Mucosa of rectum (tissue), 2 donors: ENCODE data around the gene SART3.

Experiments
- H3K27ac ChIP-seq, 2 donors: one replicate each; pipeline ENCODE4 v1.7.0; 2013; ENCODE audit warnings: inconsistent platforms in 2 of 2, low read depth in 2 of 2, low read length in 2 of 2
- H3K27me3 ChIP-seq, 2 donors: one replicate each; pipeline ENCODE4 v1.7.0; 2013; ENCODE audit warnings: low read length in 2 of 2; ENCODE audit not compliant: control insufficient read depth in 2 of 2, insufficient read depth in 2 of 2
- H3K36me3 ChIP-seq, 2 donors: one replicate each; pipeline ENCODE4 v1.7.0; 2013; ENCODE audit warnings: low read length in 2 of 2; ENCODE audit not compliant: control insufficient read depth in 2 of 2, insufficient read depth in 2 of 2
- H3K4me1 ChIP-seq, 2 donors: one replicate each; pipeline ENCODE4 v1.7.0; 2013; ENCODE audit warnings: low read length in 2 of 2, mild to moderate bottlenecking in 1 of 2; ENCODE audit not compliant: control insufficient read depth in 2 of 2, insufficient read depth in 2 of 2
- H3K4me3 ChIP-seq, 2 donors: one replicate each; pipeline ENCODE4 v1.7.0; 2013; ENCODE audit warnings: low read length in 2 of 2
- H3K9ac ChIP-seq, 2 donors: one replicate each; pipeline ENCODE4 v1.7.0; 2013; ENCODE audit warnings: low read length in 2 of 2, low read depth in 1 of 2, mild to moderate bottlenecking in 1 of 2
- H3K9me3 ChIP-seq, 2 donors: one replicate each; pipeline ENCODE4 v1.7.0; 2013; ENCODE audit warnings: low read length in 2 of 2; ENCODE audit not compliant: control insufficient read depth in 2 of 2
- donor health status: healthy.
- donor health status: Normal muscosa, but diverticular disease.

Gene SART3

DNA sequence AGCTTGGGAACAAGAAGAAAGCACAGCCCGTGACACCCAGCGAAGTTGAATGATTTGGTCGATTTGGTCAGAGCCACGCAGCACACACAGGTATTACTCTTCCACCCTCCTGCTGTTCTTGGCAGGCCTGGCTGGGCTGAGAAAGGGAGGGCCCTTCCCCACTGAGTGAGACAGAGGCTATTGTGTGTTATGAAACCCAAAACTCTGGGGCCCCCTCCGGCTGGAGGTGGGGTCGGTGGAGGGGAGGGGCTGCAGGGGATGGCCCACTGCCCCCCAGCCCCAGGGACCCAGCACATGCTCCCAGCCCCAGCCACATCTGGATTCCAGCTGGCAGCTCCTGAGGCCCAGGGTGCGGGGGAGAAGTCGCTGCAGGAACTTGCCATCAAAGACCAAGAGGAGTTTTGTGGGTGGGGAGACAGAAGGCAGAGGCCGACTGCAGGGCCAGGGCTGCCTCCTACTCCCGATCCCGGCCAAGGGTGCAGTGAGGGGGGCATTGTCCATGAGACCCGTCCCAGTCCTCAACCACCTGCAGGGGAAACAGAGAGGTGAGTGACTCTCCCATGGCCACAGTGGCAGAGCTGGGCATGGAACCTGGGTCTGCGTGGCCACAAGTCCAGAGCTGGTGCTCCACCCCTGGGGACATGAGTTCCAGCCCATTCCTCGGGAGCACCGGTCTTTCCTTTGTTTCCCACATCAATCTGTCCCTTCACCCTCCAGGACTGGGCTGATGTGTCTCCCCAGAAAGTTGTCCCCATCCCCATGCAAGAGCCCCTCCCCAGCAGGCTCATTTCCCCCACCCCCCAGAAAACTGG, 28.3 kb upstream of the SART3 start:
- no peak overlapping the region for H3K4me3 ChIP-seq
- no peak overlapping the region for H3K9ac ChIP-seq
- H3K4me1 ChIP-seq = no peaks in the 10 kb centered on the region
- H3K27ac ChIP-seq = no peak overlapping the region
- H3K36me3 ChIP-seq = no peaks in the 10 kb centered on the region
- no peaks in the 10 kb centered on the region for H3K27me3 ChIP-seq
- no peaks in the 10 kb centered on the region for H3K9me3 ChIP-seq

DNA sequence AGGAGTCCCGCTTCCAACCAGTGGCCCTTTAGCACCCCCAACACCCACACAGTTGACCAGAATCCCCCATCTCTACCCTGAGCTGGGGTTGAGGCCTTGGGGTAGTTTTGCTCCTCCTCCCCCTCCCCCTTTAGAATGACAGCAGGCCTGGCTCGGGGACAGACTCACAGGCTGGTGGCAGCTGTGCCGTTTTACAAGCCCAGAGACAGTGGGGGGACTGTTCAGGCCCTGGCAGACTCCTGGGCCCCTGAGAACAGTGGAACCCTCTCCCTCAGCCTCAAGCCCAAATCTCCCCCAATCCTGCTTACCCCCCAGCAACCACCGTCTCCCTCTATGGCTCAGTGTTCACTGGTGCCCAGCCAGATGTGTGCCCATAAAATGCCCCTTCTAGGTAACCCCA, 26.9 kb upstream of the SART3 start:
- no peak overlapping the region for H3K27ac ChIP-seq
- H3K27me3 ChIP-seq = no peaks in the 10 kb centered on the region
- no peaks in the 10 kb centered on the region for H3K36me3 ChIP-seq
- no peak overlapping the region for H3K9ac ChIP-seq
- H3K4me3 ChIP-seq = no peak overlapping the region
- no peaks in the 10 kb centered on the region for H3K4me1 ChIP-seq
- H3K9me3 ChIP-seq = no peaks in the 10 kb centered on the region

DNA sequence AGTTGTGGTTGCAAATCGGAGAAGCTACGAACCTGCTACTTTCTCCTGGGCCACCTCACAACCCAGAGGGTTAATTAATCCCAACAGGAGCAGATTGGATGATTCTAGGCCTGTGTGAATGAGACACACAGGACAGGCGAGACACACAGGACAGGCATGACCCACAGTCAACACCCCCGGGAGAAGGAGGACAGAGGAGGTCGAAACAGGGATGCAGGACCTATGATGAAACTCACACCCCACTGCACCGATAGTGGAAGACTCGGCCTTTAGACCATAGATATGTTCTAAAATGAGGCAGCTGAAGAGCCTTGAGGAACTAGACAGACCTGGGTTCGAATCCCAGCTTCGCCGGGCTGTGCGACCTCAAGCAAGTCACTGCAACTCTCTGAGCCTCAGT, 25.3 kb upstream of the SART3 start:
- no peaks in the 10 kb centered on the region for H3K4me1 ChIP-seq
- no peaks in the 10 kb centered on the region for H3K9me3 ChIP-seq
- H3K27me3 ChIP-seq = no peaks in the 10 kb centered on the region
- no peak overlapping the region for H3K9ac ChIP-seq
- H3K27ac ChIP-seq = no peak overlapping the region
- no peaks in the 10 kb centered on the region for H3K36me3 ChIP-seq
- H3K4me3 ChIP-seq = no peak overlapping the region

DNA sequence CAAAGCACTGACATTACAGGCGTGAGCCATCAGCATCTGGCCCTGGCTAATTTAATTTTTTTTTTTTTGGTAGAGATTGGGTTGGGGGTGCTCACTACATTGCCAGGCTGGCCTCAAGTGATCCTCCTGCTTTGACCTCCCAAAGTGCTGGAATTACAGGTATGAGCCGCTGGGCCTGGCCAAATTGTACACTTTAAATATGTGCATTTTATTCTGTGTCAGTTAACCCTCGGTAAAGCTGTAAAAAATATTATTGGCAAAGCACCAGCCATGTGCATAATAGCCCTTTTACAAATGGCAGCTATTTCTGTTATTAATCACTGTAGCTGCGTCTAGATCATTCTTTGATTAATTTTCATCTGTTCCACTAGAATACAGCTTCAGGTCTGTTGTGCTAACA, 24.9 kb upstream of the SART3 start:
- Histone ChIP-seq H3K9me3 (no peaks in the 10 kb centered on the region), H3K27me3 (no peaks in the 10 kb centered on the region), H3K27ac (no peak overlapping the region), H3K4me3 (no peak overlapping the region), H3K9ac (no peak overlapping the region), H3K4me1 (no peaks in the 10 kb centered on the region), H3K36me3 (no peaks in the 10 kb centered on the region)

DNA sequence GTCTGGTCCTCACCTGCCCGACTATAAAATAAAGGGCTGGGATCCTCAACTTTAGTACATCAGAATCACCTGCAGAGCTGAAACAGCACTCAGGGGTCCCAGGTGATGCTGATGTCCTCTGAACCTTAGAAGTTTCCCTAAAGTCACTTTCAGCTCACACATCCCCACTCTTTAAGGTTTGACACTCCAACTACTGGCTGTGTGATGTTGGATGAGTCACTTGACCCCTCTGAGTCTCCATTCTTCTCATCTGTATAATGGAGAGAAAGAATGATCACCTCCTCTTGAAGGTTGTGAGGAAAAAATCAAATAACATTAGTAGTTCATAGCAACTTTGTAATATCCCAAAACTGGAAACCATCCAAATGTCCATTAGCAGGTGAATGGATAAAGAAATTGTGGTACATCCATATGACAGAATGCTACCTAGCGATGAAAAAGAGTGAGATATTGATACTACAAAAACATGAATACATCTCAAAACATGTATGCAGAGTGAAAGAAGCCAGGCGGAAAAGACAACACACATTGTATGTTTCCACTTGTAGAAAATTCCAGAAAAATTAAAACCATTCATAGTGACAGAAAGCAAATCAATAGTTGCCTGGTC, 23.6 kb upstream of the SART3 start:
- H3K27ac ChIP-seq = no peak overlapping the region
- no peaks in the 10 kb centered on the region for H3K27me3 ChIP-seq

DNA sequence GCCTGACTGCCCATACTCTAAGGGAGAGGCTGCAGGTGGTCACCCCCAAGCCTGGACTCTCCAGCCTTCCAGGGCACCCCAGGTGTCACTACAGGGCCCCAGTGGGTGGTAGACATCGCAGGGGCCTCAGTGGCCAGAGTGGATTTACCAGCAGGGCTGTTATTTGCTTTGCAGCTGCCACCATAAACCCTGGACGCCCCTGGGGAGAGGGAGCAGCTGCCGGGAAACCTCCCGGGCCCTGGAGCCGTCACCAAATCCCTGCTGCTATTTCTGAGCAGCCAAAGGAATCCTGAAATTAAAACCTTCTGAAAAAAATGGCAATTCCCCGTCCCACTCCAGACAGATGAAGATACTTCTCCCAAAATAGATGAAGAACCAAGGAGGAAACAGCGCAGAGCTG, 23.0 kb upstream of the SART3 start:
- H3K9me3 ChIP-seq = no peaks in the 10 kb centered on the region
- H3K27ac ChIP-seq = no peak overlapping the region
- H3K4me3 ChIP-seq = no peak overlapping the region
- H3K4me1 ChIP-seq = no peaks in the 10 kb centered on the region
- H3K36me3 ChIP-seq = no peaks in the 10 kb centered on the region
- H3K27me3 ChIP-seq = no peaks in the 10 kb centered on the region
- no peak overlapping the region for H3K9ac ChIP-seq

More for the DNA sequence above, 23.6 kb upstream of the SART3 start:
- no peaks in the 10 kb centered on the region for H3K4me1 ChIP-seq
- H3K36me3 ChIP-seq = no peaks in the 10 kb centered on the region
- H3K4me3 ChIP-seq = no peak overlapping the region
- no peak overlapping the region for H3K9ac ChIP-seq
- no peaks in the 10 kb centered on the region for H3K9me3 ChIP-seq

DNA sequence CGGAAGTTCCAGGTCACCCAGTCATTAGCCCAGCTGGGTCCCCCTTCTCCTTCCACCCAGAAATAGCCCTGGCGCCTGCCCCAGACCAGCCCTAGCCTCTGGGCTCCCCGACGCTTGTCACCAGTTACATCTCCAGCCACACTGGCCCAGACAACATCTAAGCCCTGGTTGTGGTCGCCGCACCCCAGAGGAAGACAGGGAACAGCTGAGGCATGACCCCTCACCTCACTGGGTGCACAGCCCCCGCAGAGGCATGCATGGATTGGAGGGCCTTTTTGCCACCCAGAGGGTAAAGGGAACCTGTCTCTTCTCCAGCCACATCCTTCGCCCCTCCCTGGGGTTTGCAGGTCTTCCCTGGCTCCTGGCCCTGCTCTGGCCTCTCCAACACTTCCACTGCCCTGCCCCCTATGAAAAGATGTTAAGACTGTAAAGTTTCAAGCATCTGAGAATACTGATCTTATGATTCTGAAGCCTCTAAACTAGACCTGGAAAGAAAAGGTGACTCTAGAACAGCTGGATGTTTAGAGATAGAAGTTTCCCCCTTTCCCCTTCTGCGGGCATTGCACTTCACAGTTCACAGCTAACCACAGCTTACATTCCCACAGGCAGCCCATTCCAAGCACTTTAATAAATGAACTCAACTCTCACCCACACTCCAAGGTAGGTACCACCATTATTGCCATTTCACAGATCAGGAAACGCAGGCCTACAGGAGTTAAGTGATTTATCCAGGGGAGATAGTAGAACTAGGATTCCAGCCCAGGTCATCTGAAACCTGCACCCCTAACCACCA, 22.2 kb upstream of the SART3 start:
- Histone ChIP-seq H3K27me3 (no peaks in the 10 kb centered on the region), H3K9me3 (no peaks in the 10 kb centered on the region), H3K27ac (no peak overlapping the region), H3K4me3 (no peak overlapping the region), H3K9ac (no peak overlapping the region), H3K36me3 (no peaks in the 10 kb centered on the region), H3K4me1 (no peaks in the 10 kb centered on the region)

DNA sequence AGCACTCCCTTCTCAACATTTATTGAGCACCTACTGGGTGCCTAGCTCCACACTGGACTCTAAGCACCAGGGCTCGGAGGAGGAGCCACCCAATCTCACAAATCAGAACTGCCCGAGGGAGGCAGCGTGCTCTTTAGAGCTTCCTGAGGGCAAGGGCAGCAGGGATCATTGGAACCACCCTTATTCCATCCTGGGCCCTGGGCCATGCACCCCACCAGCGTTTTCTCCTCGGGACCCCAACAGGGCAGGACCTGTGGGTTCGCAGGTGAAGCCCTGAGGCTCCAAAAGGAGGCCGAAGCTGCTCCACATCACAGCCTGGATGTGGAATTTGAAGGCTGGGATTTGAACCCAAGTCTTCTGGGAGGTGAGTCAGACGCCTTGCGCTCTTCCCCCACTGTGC, 21.5 kb upstream of the SART3 start:
- Histone ChIP-seq H3K27me3 (no peaks in the 10 kb centered on the region), H3K27ac (no peak overlapping the region), H3K9me3 (no peaks in the 10 kb centered on the region), H3K9ac (no peak overlapping the region), H3K36me3 (no peaks in the 10 kb centered on the region), H3K4me1 (no peaks in the 10 kb centered on the region), H3K4me3 (no peak overlapping the region)

DNA sequence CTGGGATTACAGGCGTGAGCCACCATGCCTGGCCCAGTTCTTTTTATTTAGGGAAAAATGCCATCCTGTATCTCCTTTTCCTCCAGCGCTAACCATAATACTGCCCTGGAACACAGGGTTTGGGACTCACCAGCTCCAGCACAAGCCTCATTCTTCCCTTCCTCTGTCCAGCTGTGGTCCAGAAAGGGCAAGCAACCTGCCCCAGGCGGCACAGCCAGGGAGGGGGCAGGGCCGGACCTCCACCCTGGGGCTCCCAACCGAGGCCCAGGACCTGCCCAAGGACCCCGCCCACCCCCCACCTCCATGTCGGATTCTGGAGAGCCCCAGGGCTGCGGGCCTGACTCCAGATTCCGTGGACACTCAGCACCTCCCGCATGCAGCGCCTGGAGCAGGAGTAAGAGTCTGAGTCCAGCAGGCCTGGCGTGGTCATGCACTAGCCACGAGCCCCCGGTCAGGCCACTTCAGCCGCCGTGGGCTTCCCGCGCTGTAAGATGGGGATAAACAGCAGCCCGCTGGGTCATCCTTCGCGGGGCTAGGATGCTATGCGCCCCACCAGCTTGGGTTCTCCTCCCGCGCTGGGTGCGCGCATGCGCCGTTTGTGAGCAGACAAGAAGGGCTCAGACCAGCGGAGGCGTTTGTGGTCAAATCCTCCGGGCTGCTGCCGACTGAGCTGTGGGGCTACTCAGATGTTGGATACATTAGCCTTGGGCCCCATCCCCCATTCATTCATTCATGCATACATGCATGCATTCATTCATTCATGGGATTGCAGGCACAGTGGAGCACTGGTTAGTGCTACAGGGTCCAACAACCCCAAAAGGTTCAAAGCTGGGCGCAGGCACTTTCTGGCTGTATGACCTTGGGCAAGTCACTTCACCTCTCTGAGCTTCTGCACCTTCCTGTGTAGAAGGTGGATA, 20.6 kb upstream of the SART3 start:
- H3K27me3 ChIP-seq = no peaks in the 10 kb centered on the region
- no peaks in the 10 kb centered on the region for H3K9me3 ChIP-seq
- H3K4me3 ChIP-seq = no peak overlapping the region
- H3K36me3 ChIP-seq = no peaks in the 10 kb centered on the region
- no peak overlapping the region for H3K9ac ChIP-seq
- H3K27ac ChIP-seq = no peak overlapping the region
- no peaks in the 10 kb centered on the region for H3K4me1 ChIP-seq
